ENCODE measurements around the gene KIAA1958.

KIAA1958 gene

DNA sequence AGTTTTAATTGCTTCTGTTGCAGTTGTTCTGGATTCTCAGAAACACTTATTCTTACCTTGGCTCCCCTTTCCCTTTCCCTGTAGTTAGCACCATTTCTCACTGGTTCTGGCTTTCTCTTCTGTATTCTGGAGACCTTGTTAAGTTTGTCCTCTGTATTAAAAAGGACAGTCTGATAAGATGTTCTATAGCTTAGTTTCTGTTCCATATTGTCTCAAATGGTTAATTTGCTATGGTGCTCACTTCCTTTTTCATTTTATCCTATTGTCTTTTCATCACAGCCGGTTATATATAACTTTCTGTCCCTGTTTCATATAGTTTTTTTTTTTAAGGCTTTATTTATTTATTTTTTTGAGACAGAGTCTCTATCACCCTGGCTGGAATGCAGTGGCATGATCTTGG is 41.4 kb upstream of the KIAA1958 start:
- in situ Hi-C loops (cut with HindIII; ENCODE audit: low sequenced_read_pairs) = no loop called here

DNA sequence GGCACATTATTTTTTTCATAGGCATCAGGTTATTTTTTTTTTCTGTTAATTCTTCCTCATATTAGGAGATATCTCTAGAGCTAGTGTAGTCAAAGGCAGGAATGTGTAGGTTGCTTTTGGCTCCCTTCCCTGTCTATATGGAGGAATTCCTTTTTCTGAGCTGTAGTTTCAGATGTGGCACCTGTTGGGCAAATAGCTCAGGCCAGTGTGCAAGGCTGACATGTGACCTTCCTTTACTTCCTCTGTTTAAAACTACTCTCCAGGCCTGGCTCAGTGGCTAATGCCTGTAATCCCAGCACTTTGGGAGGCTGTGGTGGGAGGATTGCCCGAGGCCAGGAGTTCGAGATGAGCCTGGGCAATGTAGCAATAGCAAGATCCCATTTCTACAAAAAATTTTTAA is 40.5 kb upstream of the KIAA1958 start:
- TF ChIP-seq, protein P1, sequence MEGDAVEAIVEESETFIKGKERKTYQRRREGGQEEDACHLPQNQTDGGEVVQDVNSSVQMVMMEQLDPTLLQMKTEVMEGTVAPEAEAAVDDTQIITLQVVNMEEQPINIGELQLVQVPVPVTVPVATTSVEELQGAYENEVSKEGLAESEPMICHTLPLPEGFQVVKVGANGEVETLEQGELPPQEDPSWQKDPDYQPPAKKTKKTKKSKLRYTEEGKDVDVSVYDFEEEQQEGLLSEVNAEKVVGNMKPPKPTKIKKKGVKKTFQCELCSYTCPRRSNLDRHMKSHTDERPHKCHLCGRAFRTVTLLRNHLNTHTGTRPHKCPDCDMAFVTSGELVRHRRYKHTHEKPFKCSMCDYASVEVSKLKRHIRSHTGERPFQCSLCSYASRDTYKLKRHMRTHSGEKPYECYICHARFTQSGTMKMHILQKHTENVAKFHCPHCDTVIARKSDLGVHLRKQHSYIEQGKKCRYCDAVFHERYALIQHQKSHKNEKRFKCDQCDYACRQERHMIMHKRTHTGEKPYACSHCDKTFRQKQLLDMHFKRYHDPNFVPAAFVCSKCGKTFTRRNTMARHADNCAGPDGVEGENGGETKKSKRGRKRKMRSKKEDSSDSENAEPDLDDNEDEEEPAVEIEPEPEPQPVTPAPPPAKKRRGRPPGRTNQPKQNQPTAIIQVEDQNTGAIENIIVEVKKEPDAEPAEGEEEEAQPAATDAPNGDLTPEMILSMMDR (IDR thresholded peaks at IDR 0.05; ENCODE audit: low read depth, low read length, missing control alignments) = no peak
- no peak for DNase-seq (ENCODE audit: low read depth)
- in situ Hi-C loops (cut with HindIII; ENCODE audit: low sequenced_read_pairs) = no loop called here
- H3K4me3 ChIP-seq (ENCODE audit: low read depth, low read length) = no peak overlapping the region

More for the DNA sequence above, 41.4 kb upstream of the KIAA1958 start:
- TF ChIP-seq, protein P1 (IDR thresholded peaks at IDR 0.05; ENCODE audit: low read depth, low read length, missing control alignments) = no peak
- no peak overlapping the region for H3K4me3 ChIP-seq (ENCODE audit: low read depth, low read length)
- no peak for DNase-seq (ENCODE audit: low read depth)

DNA sequence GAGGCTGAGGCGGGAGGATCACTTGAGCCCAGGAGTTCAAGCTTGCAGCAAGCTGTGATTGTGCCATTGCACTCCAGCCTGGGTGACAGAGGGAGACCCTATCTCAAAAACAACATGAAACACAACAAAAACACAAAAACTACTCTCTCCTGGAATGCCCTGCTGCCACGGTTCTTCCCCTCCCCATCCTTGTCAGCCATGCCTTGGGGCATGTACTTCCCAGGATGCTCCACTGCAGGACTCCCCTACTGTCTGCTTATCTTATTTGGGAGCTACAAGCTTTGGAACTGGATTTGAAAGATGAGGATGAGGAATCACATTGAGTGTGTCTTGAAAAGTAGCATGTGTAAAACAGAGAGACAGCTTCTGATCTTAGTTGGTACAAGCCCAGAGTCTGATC is 40.1 kb upstream of the KIAA1958 start:
- H3K4me3 ChIP-seq (ENCODE audit: low read depth, low read length) = no peak overlapping the region
- TF ChIP-seq, protein P1 (IDR thresholded peaks at IDR 0.05; ENCODE audit: low read depth, low read length, missing control alignments) = no peak
- no peak for DNase-seq (ENCODE audit: low read depth)
- in situ Hi-C loops (cut with HindIII; ENCODE audit: low sequenced_read_pairs) = no loop called here

DNA sequence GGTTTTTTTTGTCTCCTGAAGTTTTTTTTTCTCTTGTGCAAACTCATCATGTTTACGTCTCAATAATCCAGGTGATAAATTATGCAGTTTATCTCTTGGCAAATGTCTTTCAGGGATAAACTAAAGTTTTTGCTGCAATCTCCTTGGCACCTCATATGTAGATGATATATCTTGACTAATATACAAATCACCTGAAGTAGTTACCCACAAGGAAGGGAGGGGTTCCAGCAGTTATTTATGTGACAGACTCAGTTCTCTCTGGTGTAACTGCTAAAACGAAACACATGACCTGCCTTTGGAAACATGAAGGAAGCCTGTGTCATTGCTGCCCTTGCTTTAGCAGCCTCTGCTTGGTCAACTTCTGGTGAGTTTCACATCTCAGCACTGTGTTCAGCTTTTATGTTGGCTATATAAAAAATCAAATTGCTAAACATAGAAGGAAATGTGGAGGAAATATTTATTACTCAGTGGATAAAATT is 39.3 kb upstream of the KIAA1958 start:
- H3K4me3 ChIP-seq (ENCODE audit: low read depth, low read length) = no peak overlapping the region
- in situ Hi-C loops (cut with HindIII; ENCODE audit: low sequenced_read_pairs) = no loop called here
- TF ChIP-seq, protein P1 (IDR thresholded peaks at IDR 0.05; ENCODE audit: low read depth, low read length, missing control alignments) = no peak
- DNase-seq (ENCODE audit: low read depth) = no peak

DNA sequence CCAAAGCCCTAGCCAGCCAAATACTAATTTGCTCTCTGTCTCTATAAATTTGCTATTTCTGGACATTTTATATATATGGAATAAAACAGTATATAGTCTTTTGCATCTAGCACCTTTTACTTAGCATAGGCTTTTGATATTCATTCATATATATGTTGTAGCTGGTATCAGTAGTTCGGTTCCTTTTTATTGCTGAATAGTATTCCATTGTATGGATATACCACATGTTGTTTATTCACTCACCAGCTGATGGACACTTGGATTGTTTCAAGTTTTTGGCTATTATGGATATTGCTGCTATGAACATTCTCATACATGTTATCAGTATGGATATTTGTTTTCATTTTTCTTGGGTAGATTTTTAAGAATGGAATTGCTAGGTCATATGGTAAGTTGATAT is 23.8 kb upstream of the KIAA1958 start:
- in situ Hi-C loops (cut with HindIII; ENCODE audit: low sequenced_read_pairs) = no loop called here
- no peak overlapping the region for H3K4me3 ChIP-seq (ENCODE audit: low read depth, low read length)
- no peak for DNase-seq (ENCODE audit: low read depth)
- TF ChIP-seq, protein P1 (IDR thresholded peaks at IDR 0.05; ENCODE audit: low read depth, low read length, missing control alignments) = no peak

DNA sequence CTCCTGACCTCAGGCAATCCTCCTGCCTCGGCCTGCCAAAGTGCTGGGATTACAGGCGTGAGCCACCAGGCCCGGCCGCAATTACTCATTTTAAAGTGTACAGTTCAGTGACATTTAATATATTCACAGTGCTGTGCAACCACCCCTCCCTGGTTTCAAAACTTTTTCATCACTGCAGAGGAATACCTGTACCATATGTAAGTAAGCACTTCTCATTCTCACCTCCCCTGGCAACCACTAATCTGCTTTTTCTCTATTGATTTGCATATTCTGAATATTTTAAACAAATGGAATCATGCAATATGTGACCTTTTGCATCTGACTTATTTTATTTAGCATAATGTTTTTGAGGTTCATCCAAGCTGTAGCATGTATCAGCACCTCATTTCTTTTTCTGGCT is 21.3 kb upstream of the KIAA1958 start:
- no peak for DNase-seq (ENCODE audit: low read depth)
- TF ChIP-seq, protein P1 (IDR thresholded peaks at IDR 0.05; ENCODE audit: low read depth, low read length, missing control alignments) = no peak
- H3K4me3 ChIP-seq (ENCODE audit: low read depth, low read length) = no peak overlapping the region
- in situ Hi-C loops (cut with HindIII; ENCODE audit: low sequenced_read_pairs) = no loop called here

DNA sequence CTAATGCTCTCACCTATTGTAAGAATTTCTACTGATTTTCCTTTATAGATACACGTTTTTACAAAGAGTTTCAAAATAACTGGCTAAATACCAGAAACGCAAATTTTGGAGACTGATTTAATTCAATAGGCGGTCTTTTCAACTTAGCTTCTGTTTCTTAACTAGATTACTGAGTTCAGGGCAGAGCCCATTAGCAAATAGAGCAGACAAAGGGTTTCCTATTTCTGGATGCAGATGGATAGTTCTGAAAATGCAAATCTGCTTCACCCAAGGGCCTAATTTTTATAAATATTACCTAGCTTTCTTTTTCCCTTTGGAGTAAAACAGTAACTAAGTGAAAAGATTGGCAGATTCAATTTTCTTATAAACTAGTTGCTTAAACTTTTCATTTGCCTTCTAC is 13.6 kb upstream of the KIAA1958 start:
- in situ Hi-C loops (cut with HindIII; ENCODE audit: low sequenced_read_pairs) = no loop called here
- DNase-seq (ENCODE audit: low read depth) = no peak
- no peak overlapping the region for H3K4me3 ChIP-seq (ENCODE audit: low read depth, low read length)
- TF ChIP-seq, protein P1 (IDR thresholded peaks at IDR 0.05; ENCODE audit: low read depth, low read length, missing control alignments) = no peak
